ENCODE data around the gene MTCH2. TPM values are rescaled to one million over a fixed set of nuclear protein-coding genes. Genes with fewer than 3 reads are reported as not detected.

Gene MTCH2
- polyA plus RNA-seq, 1 experiment, result 104 TPM

GRCh38 chr11:47587039-47587716, 55.2 kb downstream of the MTCH2 start:
- Histone ChIP-seq H3K36me3 (ENCODE audit: control insufficient read depth, insufficient read depth, low read length) (peaks cover 9% of the 10 kb centered on the region), H3K4me3 (ENCODE audit: low read depth, low read length) (no peak overlapping the region), H3K27me3 (ENCODE audit: control insufficient read depth, insufficient read depth, low read length) (peaks cover 13% of the 10 kb centered on the region)
- CTCF ChIA-PET, result no interaction called here
- no peak for DNase-seq (ENCODE audit: low read depth)
- POLR2A ChIA-PET, result no interaction called here
- no peak for TF ChIP-seq CTCF (IDR thresholded peaks at IDR 0.05; ENCODE audit: insufficient read depth, low read depth, low read length)

GRCh38 chr11:47586098-47586855, 56.1 kb downstream of the MTCH2 start, which contains the start of gene FAM180B:
Gene FAM180B, plus strand, starts transcription at chr11:47586678. Its CDS starts 91 bp downstream, at chr11:47586769.
- Histone ChIP-seq H3K36me3 (ENCODE audit: control insufficient read depth, insufficient read depth, low read length) (peaks cover 13% of the 10 kb centered on the region), H3K27me3 (ENCODE audit: control insufficient read depth, insufficient read depth, low read length) (peaks cover 7% of the 10 kb centered on the region), H3K4me3 (ENCODE audit: low read depth, low read length) (no peak within 1 kb of the TSS)
- TF ChIP-seq CTCF (IDR thresholded peaks at IDR 0.05; ENCODE audit: insufficient read depth, low read depth, low read length), result no peak
- DNase-seq (ENCODE audit: low read depth), result no peak
- CTCF ChIA-PET, result no interaction called here
- POLR2A ChIA-PET, result no interaction called here

- H3K27me3 ChIP-seq (ENCODE audit: control insufficient read depth, insufficient read depth, low read length), result no peaks in the 10 kb centered on the region
- no peak for TF ChIP-seq CTCF (IDR thresholded peaks at IDR 0.05; ENCODE audit: insufficient read depth, low read depth, low read length)
- ChIA-PET POLR2A (no interaction called here), CTCF (interaction anchor here (1.2 kb wide), 1 partner anchor 12 kb away, joined by 5 read pairs; no protein-coding TSS in a partner anchor)
- H3K4me3 ChIP-seq (ENCODE audit: low read depth, low read length), result no peak overlapping the region
- no peak for DNase-seq (ENCODE audit: low read depth)
- H3K36me3 ChIP-seq (ENCODE audit: control insufficient read depth, insufficient read depth, low read length), result peaks cover 16% of the 10 kb centered on the region
Measured at GRCh38 chr11:47583844-47584243, 58.5 kb downstream of the MTCH2 start.

GRCh38 chr11:47578524-47579494, 63.5 kb downstream of the MTCH2 start, which contains the start of the genes KBTBD4 and NDUFS3:
Gene KBTBD4, minus strand, starts transcription at chr11:47578970. Its CDS starts 19 bp downstream, at chr11:47578951.
Gene NDUFS3, plus strand, starts transcription at chr11:47579074. Its CDS starts 18 bp downstream, at chr11:47579092.
- peaks cover 18% of the 10 kb centered on the region for H3K36me3 ChIP-seq (ENCODE audit: control insufficient read depth, insufficient read depth, low read length)
- POLR2A ChIA-PET, result no interaction called here

More at GRCh38 chr11:47578524-47579494, 63.5 kb downstream of the MTCH2 start, which contains the start of the genes KBTBD4 and NDUFS3:
- DNase-seq (ENCODE audit: low read depth), result no peak
- peak within 1 kb of the TSS; percentile 85 for H3K4me3 ChIP-seq (ENCODE audit: low read depth, low read length)
- H3K27me3 ChIP-seq (ENCODE audit: control insufficient read depth, insufficient read depth, low read length), result no peaks in the 10 kb centered on the region
- TF ChIP-seq CTCF (IDR thresholded peaks at IDR 0.05; ENCODE audit: insufficient read depth, low read depth, low read length), result no peak
- CTCF ChIA-PET, result interaction anchor here (0.7 to 1.7 kb wide), 4 partner anchors 27 to 208 kb away, joined by 3 read pairs; no protein-coding TSS in a partner anchor

Measured in BJ (cell line).